GM18870 (cell line): ENCODE measurements around the gene GALNT9.

Experiments used
- ATAC-seq: cut with Tn5 transposase; IDR thresholded peaks from one replicate; pipeline ENCODE4 v1.9.1; 2021; ENCODE audit warnings: moderate library complexity; ENCODE audit not compliant: unreplicated experiment

Gene GALNT9

GRCh38 chr12:132327336-132328171 is 1.8 kb downstream of the GALNT9 start:
- no peak for ATAC-seq

GRCh38 chr12:132326646-132327045 is 2.7 kb downstream of the GALNT9 start:
- ATAC-seq, result no peak

GRCh38 chr12:132325733-132326130 is 3.7 kb downstream of the GALNT9 start:
- no peak for ATAC-seq

GRCh38 chr12:132324841-132325732 is 4.3 kb downstream of the GALNT9 start:
- no peak for ATAC-seq

GRCh38 chr12:132324173-132324572 is 5.2 kb downstream of the GALNT9 start:
- ATAC-seq, result no peak

- no peak for ATAC-seq
Observed at GRCh38 chr12:132323171-132324010, 6.0 kb downstream of the GALNT9 start.

GRCh38 chr12:132322206-132323132 is 6.9 kb downstream of the GALNT9 start:
- ATAC-seq, result no peak

- ATAC-seq, result no peak
Observed at GRCh38 chr12:132321321-132322118, 7.9 kb downstream of the GALNT9 start.

- ATAC-seq, result no peak
Observed at GRCh38 chr12:132320767-132321211, 8.6 kb downstream of the GALNT9 start.

- ATAC-seq, result no peak
Observed at GRCh38 chr12:132319991-132320570, 9.3 kb downstream of the GALNT9 start.

- ATAC-seq, result no peak
Observed at GRCh38 chr12:132319359-132319950, 9.9 kb downstream of the GALNT9 start.

- no peak for ATAC-seq
Observed at GRCh38 chr12:132318618-132319033, 10.8 kb downstream of the GALNT9 start.

- ATAC-seq, result no peak
Observed at GRCh38 chr12:132318135-132318534, 11.3 kb downstream of the GALNT9 start.

GRCh38 chr12:132317233-132317938 is 12.0 kb downstream of the GALNT9 start:
- ATAC-seq, result no peak

GRCh38 chr12:132316497-132317232 is 12.7 kb downstream of the GALNT9 start:
- no peak for ATAC-seq

- no peak for ATAC-seq
Observed at GRCh38 chr12:132315951-132316350, 13.4 kb downstream of the GALNT9 start.

- ATAC-seq, result no peak
Observed at GRCh38 chr12:132315507-132315906, 13.9 kb downstream of the GALNT9 start.
